GM13976 (cell line): Measurements from ENCODE around the gene PRR36.

Source experiments
- DNase-seq: peaks from one replicate; pipeline ENCODE4 v3.0.0; 2012; ENCODE audit warnings: low spot score
- CTCF ChIP-seq: IDR thresholded peaks from 2 replicates; pipeline ENCODE4 v1.5.1; 2012; ENCODE audit warnings: borderline replicate concordance, mild to moderate bottlenecking; ENCODE audit not compliant: insufficient read depth; ENCODE audit errors: extremely low read depth, missing control alignments, control extremely low read depth
- in situ Hi-C: fragments of 300-500 bp; cut with MboI; formaldehyde crosslinking; loops from one replicate; pipeline ENCODE4 v1.12.0; 2022; ENCODE audit warnings: low sequenced_read_pairs, mixed read lengths, inconsistent platforms; ENCODE audit not compliant: unreplicated experiment

The PRR36 gene

DNA sequence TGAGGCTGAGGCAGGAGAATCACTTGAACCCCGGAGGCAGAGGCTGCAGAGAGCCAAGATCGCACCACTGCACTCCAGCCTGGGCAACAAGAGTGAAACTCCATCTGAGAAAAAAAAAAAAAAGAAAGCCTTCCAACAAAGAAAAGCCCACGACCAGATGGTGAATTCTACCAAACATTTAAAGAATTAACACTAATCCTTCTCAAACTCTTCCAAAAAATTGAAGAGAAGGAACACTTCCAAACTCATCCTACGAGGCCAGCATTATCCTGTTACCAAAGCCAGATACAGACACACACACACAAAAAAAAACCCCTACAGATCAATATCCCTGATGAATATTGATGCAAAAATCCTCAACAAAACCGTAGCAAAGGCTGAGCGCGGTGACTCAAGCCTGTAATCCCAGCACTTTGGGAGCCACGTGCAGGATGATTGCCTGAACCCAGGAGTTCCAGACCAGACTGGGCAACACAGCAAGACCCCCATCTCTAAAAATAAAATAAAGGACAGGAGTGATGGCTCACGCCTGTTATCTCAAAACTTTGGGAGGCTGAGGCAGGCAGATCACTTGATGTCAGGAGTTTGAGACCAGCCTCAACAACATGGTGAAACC is 50.4 kb downstream of the PRR36 start:
- in situ Hi-C loops: no loop called here
- DNase-seq: no peak
- no peak for TF ChIP-seq CTCF

- no peak for DNase-seq
- TF ChIP-seq CTCF: no peak
- in situ Hi-C loops: no loop called here
These were observed 51.2 kb downstream of the PRR36 start for GRCh38 chr19:7822910-7823515.

- no peak for DNase-seq
- in situ Hi-C loops: no loop called here
- no peak for TF ChIP-seq CTCF
These were observed 53.6 kb downstream of the PRR36 start for GRCh38 chr19:7820588-7820987.

DNA sequence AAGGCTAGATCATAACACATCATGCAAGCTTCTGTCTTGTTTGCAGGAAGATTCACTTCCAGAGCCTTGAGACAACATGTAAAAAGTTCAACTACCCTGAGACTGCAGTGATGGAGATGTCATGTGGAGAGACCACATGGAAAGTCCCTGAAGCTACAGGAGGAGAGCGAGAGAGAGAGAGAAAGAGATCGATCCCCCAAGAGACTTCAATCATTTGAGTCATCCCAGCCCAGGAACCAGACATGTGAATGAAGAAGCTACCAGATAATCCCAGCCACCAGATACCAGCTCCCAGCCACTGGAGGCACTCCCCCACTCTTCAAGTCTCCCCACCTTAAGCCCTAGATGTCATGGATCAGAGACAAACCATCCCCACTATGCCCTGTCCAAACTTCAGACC is 54.9 kb downstream of the PRR36 start:
- in situ Hi-C loops: no loop called here
- no peak for TF ChIP-seq CTCF
- DNase-seq: no peak

DNA sequence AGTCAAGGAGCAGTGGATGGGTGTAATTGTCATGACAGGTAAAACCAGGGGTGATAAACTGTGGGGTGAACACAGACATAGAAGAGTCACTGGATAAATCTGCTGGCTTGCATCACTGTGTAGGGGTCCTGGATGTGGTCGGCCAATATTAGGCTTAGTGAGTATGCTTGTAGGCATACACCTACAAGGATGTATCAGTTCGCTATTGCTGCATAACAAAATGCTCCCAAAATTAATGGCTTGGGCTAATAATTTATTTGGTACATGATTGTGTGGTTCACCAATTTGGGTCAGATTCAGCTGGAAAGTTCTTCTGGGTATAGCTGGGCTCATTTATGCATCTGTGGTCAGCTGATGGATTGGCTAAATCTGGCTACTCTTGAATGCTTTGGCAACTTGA is 55.4 kb downstream of the PRR36 start:
- TF ChIP-seq CTCF: no peak
- DNase-seq: no peak
- in situ Hi-C loops: no loop called here
